HG02885 (cell line): ENCODE results near the gene SPAG16.

Experiments
- ATAC-seq: cut with Tn5 transposase; IDR thresholded peaks from one replicate; pipeline ENCODE4 v1.9.1; 2021; ENCODE audit warnings: mild to moderate bottlenecking; ENCODE audit not compliant: unreplicated experiment, poor library complexity

The SPAG16 gene

DNA sequence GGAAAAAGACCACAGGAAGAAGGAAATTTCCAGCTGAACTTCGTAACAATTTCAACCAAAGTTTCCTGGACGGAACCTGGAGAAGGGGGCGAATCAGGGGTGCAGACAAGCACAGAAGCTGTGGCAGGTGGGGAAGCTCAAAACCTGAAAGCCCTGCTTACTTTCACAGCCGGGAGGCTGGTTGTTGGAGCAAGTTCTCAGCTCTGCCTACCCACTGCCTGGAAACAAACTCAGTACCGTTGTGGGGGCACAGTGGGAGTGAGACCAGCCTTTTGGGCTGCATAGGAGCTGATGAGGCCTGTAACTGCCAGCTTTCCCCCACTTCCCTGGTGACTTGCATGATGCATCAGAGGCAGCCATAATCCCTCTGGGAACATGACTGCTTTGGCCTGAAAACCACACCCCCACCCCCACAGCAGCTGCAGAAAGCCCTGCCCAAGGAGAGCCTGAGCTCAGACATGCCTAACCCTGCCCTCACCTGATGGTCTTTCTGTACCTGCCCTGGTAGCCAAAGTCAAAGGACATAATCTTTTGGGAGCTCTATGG lies 919.6 kb downstream of the SPAG16 start:
- no peak for ATAC-seq

DNA sequence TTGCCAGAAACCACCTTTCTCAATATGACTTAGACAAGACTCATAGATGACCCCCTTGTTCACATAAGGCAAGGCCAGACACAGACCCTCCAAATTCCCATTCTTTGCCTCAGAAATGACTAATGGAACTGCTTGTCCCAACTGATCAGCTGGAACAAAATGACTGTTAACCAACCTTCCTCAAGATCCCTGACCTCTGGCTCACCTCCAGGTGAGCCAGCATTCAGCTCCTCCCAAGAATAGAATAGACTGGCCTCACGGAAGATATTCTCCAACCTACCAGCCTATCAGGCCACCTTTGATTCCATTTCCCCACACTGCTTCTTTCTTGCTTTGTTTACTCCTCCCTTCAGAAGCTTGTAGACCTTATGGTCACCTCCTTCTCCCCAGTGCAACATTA lies 930.8 kb downstream of the SPAG16 start:
- ATAC-seq, result no peak

DNA sequence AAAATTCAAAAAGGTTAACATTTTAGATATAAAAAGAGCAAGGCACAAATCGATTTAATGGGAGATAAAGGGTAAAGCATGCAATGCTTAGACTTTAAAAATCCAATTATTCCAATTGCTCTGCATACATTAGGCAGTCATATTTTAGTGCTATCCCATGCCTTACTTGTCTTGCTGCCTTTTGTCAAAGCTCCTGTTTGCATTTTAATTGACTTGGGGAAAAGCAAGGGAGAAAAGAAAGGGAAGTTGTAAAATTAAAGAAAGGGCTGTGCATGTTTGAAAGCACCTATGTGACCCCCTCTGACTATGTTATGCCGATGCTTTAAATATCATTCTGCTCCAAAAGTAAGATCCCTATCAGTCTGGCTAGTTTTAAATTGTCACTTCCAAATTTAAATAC lies 932.9 kb downstream of the SPAG16 start:
- no peak for ATAC-seq

DNA sequence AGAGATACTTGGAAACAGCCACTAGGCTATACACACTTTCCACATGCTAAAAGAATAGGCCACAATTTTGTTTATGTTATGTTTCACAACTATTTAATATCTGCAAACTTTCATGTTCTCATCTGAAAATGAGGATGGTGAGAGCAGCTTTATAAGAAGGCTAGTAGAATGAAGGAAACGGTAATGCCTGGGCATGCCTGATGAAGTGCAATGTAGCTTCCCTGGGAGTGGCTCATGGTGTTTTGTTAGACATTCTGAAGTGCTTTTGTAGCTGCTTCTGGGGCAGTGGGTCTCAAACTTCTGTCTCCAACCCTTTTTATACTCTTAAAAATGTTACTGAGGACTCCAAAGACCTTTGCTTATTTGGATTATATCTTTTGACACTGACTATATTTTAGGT lies 933.3 kb downstream of the SPAG16 start:
- no peak for ATAC-seq

DNA sequence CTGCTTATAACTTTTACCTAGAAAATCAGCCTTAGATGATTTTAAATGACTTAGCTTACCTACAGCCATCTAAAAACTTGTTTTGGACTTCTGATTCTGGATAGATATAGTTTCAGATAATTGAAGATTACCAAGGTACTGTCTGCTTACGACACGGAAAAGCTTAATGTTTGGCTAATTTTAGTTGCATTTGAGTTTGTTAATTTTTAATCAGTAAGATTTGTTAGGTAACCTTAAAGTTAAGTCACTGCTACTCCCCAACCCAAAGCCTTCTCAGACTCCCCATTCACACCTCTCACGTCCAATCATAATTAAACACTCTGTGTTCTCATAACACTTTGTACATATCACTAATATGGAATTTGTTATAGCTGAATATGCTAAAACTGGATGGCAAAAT lies 936.0 kb downstream of the SPAG16 start:
- no peak for ATAC-seq

DNA sequence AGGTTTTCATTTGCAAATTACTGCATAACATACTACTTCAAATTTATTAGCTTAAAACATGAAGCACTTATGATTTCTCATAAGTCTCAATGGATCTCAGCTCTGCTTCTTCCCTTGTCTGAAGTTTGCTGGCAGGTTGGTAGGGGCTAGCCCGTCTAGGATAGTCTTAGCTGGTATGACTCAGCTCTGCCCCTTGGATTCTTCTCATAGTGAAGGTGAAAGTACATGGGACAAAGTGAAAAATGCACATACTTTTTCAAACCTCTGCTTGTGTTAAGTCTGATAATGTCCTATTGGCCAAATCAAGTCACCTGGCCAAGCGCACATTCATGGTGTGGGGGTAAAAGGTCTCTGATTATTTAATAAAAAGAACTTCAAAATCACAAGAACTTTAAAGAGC lies 941.8 kb downstream of the SPAG16 start:
- no peak for ATAC-seq

DNA sequence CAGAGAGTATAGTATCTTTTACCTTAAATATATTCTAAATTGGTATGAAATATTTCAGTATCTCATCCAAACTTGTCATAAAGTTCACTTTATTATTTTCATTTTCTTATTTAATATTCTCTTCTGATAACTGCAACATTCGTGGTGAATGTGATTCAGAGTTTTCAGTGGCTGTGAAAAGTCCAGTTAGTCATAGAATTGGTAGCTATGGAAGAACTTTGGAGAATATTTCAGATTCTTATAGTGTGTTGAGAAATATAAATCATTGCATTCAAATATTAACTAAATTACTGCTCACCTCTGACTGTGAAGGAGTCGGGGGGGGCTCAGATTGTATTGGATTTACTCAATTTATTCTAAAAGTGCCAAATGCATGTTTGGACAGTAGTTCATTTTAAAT lies 948.0 kb downstream of the SPAG16 start:
- no peak for ATAC-seq

DNA sequence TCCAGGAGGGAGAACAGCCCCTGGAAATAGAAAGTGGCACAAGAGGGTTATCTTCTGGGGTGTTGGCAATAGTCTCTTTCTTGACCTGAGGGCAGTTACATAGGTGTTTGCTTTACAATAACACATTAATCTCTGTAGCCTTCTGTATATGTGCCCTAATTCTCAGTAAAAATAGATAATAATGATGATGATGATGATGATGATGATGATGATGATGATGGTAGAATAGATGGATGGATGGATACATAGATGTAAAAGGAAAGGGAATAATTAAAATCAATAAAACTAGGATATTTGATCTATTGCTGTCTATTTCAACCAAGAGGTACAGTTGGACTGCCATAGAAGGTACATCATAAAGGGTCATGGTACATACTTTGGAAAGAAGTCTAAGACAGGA lies 948.9 kb downstream of the SPAG16 start:
- ATAC-seq, result no peak

DNA sequence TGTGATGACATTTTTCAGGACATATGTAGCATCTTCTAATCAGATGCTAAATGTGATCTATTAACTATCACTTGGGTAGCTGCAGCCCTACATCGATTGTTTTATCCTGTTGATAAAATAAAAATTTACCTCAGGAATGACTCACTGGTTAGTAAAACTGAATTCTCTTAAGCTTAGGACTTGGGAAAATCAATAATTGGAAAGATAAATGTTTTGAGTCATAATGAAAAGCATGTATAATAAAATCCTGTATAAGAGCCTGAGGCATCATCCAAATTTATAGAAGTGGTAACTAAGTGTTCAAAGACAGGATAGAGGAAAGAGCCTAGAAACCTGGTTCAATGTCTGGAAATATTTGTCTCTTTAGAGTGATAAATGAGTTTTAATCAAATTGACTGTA lies 958.5 kb downstream of the SPAG16 start:
- no peak for ATAC-seq

DNA sequence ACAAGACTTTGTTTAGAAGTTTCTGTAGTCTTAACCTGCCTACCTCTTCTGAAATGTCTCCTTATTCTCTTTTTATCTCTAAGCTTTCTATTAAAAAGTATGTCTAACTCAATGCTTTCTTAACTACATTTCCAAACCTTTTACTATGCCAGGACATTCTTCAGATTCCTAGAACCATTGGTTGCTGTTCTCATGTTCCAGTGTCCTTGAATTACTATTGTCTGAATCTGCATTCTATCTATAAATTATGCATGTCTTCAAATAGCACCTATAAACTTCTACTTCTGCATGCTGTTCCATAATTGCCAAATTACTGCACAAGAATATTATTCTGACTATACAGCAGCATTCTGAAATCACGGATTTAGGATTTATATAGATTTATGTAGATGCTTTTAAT lies 960.6 kb downstream of the SPAG16 start:
- ATAC-seq, result no peak

DNA sequence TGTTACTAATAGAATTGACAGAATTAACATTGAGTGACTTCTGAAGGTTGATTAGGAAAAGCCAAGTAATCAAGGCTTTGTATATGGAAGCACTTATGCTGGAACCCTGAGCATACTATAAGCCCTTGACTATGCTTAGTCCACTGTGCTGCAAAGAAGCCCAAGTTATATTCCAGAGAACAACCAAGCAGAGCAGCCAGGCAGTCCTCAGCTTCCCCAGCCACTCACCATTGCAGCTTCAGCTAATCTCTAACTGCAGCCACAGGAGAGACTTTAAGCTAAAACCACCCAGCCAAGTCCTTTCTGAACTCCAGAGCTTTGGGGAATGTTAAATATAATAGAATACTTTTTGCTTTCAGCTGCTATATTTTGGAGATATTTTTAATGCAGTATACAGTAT lies 962.2 kb downstream of the SPAG16 start:
- no peak for ATAC-seq

DNA sequence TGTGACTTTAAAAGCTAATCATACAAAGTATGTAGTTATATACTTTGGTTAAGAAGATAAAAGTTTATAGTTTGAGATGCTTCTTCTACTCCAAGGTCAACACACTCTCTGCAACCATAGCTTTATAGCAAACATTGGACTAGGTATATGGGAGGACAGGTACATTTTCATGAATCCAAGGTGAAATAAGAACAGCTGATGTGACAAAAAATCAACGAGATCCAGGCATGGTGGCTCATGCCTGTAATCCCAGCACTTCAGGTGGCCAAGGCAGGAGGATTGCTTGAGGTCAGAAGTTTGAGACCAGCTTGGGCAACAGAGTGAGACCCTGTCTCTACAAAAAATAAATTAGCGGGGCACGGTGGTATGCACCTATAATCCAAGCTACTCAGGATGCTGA lies 963.3 kb downstream of the SPAG16 start:
- ATAC-seq, result no peak

DNA sequence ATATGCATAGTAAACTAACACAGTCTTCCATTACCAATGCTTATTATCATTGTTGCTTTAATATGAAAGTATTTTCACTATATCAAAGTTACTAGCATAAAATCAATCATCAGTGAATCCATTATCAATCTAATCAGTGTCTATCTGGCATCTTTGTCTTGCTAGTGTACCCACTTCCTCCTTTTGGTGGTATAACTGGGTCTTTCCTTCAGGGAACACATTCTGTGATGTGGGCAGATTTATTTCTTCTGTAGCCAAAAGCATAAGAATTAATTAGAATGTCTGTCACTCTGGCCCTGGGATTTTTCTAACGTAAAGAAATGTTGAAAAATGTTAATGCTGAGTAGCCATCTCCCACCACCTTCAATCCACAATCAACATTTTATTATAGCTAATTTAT lies 970.8 kb downstream of the SPAG16 start:
- no peak for ATAC-seq

DNA sequence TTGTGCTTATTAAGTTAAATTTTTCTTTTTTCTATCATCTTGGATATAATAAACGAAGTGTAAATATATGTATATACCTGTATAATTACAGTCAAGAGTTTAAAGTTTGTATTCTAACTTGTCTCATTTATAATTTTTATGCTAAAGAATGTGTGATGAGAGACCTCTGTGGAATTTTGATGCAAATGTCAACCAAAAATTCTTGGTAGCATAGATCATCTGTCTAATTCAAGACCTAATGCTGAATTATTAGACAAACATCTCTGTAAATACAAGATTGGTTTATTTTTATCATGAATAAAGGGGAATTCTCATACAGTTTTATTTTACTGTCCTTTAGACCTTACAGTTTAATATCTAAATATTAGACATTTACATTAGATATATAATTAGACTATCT lies 977.4 kb downstream of the SPAG16 start:
- no peak for ATAC-seq

DNA sequence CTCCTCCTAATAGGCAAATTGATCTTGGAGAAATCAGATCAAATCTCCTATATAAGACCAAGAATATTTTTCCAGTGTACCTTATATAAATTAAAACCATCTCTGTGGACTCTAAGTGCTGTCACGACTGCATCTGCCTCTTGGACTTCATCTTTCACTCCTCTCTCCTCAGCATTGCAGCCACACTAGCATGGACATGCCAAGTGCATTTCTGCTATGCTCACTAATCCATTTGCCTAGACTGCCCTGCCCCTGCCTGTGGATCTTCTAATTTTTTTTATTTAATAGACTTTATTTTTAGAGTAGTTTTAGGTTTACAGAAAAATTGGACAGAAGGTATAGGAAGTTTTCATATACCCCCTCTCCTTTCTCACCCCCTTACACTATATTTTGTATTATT lies 979.9 kb downstream of the SPAG16 start:
- no peak for ATAC-seq

DNA sequence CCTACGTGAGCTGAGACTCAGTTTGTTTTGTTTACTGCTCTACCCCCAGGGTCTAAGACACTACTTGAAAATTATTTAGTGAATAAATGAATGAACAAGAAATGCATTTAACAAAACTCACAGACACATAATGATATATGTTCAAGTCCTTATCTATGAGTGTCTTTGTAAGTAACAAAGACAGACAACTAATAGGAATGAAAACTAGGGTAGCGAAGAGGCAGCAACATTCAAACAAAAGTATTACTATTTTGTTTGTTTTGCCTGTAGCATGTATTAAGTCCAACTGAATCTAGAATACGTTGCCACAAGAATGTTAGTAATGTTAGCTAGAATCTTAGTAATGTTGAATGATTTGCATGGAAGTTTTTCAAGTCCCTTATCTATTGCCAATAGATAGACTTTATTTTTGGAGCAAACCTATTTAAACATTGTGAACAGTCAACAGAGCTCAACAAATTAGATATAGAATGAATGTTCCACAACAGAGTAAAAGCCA lies 981.8 kb downstream of the SPAG16 start:
- ATAC-seq, result no peak

DNA sequence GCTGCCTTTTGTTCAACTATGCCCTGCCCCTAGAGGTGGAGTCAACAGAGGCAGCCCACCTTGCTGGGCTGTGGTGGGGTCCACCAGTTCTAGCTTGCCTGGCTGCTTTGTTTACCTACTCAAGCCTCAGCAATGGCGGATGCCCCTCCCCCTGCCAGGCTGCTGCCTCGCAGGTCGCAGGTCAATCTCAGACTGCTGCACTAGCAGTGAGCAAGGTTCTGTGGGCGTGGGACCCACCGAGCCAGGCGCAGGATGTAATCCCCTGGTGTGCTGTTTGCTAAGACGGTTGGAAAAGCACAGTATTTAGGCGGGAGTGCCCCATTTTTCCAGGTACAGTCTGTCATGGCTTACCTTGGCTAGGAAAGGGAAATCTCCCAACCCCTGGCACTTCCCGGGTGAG lies 993.6 kb downstream of the SPAG16 start:
- no peak for ATAC-seq

DNA sequence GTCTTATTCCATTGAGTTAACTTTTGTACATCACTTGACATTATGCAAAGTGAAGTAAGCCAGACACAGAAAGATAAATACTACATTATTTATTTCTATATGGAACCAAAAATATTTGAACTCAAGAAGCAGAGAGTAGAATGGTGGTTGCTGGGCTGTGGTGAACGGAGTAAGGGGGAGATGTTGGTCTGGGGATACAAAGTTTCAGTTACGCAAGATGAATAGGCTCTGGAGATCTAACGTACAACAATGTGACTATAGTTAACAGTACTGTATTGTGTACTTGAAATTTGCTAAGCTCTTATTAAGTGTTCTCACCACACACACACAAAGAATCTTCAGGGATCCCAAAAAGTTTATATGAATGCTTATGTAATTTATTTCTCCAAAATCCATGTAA lies 1001.7 kb downstream of the SPAG16 start:
- no peak for ATAC-seq

DNA sequence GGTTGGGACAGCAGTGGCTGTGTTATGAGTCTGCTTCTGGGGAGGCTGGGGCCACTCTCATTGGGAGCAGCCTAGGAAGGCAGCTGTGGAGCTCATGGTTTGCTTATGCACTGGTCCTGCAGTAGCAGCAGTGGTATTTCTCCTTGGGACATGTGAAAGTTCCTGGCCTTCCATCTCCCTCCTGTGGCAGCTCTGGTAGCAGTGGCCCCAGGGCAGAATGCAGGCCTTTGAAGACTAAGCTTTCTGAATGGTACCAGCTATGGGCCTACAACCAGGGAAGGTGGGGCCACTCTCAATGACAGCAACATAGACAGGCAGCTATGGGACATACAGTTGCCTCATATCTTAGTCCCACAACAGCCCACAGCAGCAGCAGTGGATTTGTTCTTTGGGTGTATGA lies 1009.3 kb downstream of the SPAG16 start:
- ATAC-seq, result no peak

DNA sequence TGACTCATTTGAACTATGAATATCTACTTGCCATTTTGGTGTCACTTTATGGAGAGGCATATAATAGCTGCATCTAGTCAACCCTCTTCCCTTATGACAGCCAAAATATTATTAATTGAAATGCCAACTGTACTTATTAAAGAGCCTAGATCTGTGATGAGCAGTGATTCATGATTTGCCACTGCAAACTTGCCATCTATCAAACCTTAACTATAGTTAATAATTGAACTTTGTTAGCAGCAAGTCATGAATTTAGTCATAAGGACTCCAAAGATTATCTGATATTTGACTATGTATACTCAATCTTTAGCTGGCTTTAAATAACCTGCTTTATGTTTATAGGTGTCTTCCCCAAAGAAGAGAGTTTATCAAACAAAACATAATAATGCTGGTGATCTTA lies 1010.2 kb downstream of the SPAG16 start:
- ATAC-seq, result no peak

DNA sequence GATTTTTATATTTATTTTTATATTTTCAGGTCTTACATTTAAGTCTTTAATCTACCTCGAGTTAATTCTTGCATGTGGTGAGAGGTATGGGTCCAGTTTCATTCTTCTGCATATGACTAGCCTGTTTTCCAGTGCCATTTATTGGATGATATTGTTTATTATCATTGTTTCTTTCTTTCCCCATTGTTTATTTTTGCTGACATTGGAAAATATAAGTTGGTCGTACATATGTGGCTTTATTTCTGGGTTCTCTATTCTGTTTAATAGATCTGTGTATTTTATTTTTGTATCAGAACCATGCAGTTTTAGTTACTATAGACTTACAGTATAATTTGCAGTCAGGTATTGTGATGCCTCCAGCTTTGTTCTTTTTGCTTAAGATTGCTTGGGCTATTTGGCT lies 1013.2 kb downstream of the SPAG16 start:
- ATAC-seq, result no peak

DNA sequence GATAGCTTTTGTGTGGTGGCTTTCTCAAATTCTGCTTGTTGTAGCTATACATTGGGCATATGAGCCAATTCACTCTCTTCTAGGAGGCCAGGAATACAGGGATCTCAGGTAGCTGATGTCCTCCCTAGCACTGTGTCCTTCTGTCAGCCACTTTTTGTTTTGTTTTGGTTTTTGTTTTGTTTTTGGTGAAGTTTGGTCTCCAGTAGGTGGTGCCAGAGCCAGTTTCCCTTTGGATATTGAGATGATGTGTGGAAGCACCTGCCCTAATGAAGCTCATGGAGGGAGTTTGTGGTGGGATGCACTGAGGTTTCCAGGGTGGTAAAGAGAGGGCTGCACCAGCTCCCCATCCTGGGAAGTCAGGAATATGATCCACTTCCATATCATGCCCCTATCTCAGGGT lies 1026.1 kb downstream of the SPAG16 start:
- ATAC-seq, result peak; percentile 62

DNA sequence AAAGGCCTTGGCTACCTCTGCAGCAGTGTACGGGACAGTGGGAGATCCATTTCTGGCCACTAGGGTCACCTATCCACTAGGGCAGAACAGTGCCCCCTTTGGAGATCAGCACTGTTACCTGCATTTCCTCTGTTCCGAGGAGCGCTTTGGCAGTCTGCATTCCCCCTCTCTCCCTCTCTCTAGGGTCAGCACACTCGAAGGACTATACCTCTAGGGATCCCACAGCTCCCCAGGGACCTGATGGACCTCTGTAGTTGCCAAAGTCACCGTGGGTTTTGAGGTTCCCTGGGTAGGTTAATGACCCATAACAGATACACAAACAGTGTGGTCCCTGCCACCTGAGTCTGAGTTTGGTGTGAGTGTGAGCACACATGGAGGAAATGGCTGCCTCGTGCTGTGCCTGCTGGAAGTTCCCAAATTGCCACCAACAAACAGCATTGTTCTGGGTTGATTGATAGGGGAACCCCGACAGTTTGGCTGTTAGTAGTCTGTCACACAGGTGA lies 1026.8 kb downstream of the SPAG16 start:
- peak; percentile 54 for ATAC-seq
